MM.1S (cell line): ENCODE results near the gene PSENEN.

Source experiments
- DNase-seq: peaks from one replicate; pipeline ENCODE4 v3.0.0-alpha.2; 2015
- H2AFZ ChIP-seq: fragments of 300-600 bp; sonication (generic); 2 replicates; pipeline ENCODE4 v1.6.0; 2016; ENCODE audit warnings: antibody characterized with exemption, low read length
- H3F3A ChIP-seq: fragments of 300-600 bp; sonication (generic); 2 replicates; pipeline ENCODE4 v1.6.1; 2016; ENCODE audit warnings: mild to moderate bottlenecking, antibody characterized with exemption, low read length, moderate library complexity, mixed read lengths; ENCODE audit not compliant: insufficient read depth
- H3K27ac ChIP-seq: fragments of 300-600 bp; sonication (generic); 2 replicates; pipeline ENCODE4 v1.5.1; 2016; ENCODE audit warnings: mild to moderate bottlenecking, low read length
- H3K27me3 ChIP-seq: fragments of 300-600 bp; sonication (generic); replicated peaks from 2 replicates; pipeline ENCODE4 v1.6.0; 2016; ENCODE audit warnings: low read length; ENCODE audit not compliant: insufficient read depth
- H3K36me3 ChIP-seq: fragments of 300-600 bp; sonication (generic); replicated peaks from 2 replicates; pipeline ENCODE4 v1.6.1; 2016; ENCODE audit warnings: mild to moderate bottlenecking, low read length, mixed read lengths; ENCODE audit not compliant: insufficient read depth
- H3K4me1 ChIP-seq: fragments of 300-600 bp; sonication (generic); 2 replicates; pipeline ENCODE4 v1.6.1; 2016; ENCODE audit warnings: low read length, mixed read lengths
- H3K4me2 ChIP-seq: fragments of 300-600 bp; sonication (generic); 2 replicates; pipeline ENCODE4 v1.6.0; 2016; ENCODE audit warnings: low read depth, low read length
- H3K4me3 ChIP-seq: fragments of 300-600 bp; sonication (generic); 2 replicates; pipeline ENCODE4 v1.5.1; 2016; ENCODE audit warnings: low read length, mixed read lengths
- H3K79me2 ChIP-seq: fragments of 300-600 bp; sonication (generic); 2 replicates; pipeline ENCODE4 v1.6.1; 2016; ENCODE audit warnings: mixed run types, low read length, mixed read lengths
- H3K9ac ChIP-seq: fragments of 300-600 bp; sonication (generic); 2 replicates; pipeline ENCODE4 v1.6.1; 2016; ENCODE audit warnings: low read length, mixed read lengths
- H3K9me2 ChIP-seq: fragments of 300-600 bp; sonication (generic); replicated peaks from 2 replicates; pipeline ENCODE4 v1.6.1; 2016; ENCODE audit warnings: mild to moderate bottlenecking, low read length, mixed read lengths; ENCODE audit not compliant: insufficient read depth
- H3K9me3 ChIP-seq: fragments of 300-600 bp; sonication (generic); replicated peaks from 2 replicates; pipeline ENCODE4 v1.6.1; 2016; ENCODE audit warnings: mild to moderate bottlenecking, low read length, mixed read lengths; ENCODE audit not compliant: insufficient read depth
- H4K20me1 ChIP-seq: fragments of 300-600 bp; sonication (generic); 2 replicates; pipeline ENCODE4 v1.6.1; 2016; ENCODE audit warnings: mild to moderate bottlenecking, low read length, moderate library complexity, mixed read lengths; ENCODE audit not compliant: insufficient read depth
- EZH2 ChIP-seq: fragments of 300-600 bp; sonication (generic); optimal IDR thresholded peaks from 2 replicates; pipeline ENCODE3; 2017; ENCODE audit warnings: low read depth, mild to moderate bottlenecking, antibody characterized with exemption, low read length, mixed read lengths
- EZH2phosphoT487 ChIP-seq: fragments of 300-600 bp; sonication (generic); IDR thresholded peaks from 2 replicates; pipeline ENCODE4 v1.6.1; 2018; ENCODE audit warnings: antibody characterized with exemption, low read length
- TF ChIP-seq, protein P1 (sequence below): fragments of 300-600 bp; sonication (generic); IDR thresholded peaks from 2 replicates; pipeline ENCODE4 v1.5.1; 2016; ENCODE audit warnings: antibody characterized with exemption, low read length, mixed read lengths

Gene PSENEN

DNA sequence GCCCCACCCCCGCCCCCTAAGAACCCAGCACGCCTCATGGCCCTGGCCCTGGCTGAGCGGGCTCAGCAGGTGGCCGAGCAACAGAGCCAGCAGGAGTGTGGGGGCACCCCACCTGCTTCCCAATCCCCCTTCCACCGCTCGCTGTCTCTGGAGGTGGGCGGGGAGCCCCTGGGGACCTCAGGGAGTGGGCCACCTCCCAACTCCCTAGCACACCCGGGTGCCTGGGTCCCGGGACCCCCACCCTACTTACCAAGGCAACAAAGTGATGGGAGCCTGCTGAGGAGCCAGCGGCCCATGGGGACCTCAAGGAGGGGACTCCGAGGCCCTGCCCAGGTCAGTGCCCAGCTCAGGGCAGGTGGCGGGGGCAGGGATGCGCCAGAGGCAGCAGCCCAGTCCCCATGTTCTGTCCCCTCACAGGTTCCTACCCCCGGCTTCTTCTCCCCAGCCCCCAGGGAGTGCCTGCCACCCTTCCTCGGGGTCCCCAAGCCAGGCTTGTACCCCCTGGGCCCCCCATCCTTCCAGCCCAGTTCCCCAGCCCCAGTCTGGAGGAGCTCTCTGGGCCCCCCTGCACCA, 41.9 kb downstream of the PSENEN start:
- H3K4me1 ChIP-seq, result no peaks in the 10 kb centered on the region
- H3K79me2 ChIP-seq, result no peaks in the 10 kb centered on the region
- no peaks in the 10 kb centered on the region for H4K20me1 ChIP-seq
- H3K9me3 ChIP-seq, result no peaks in the 10 kb centered on the region
- H3K27ac ChIP-seq, result no peak overlapping the region
- H3K9ac ChIP-seq, result no peak overlapping the region
- H3K9me2 ChIP-seq, result no peaks in the 10 kb centered on the region
- no peaks in the 10 kb centered on the region for H3K36me3 ChIP-seq
- H3K4me3 ChIP-seq, result no peak overlapping the region
- H3F3A ChIP-seq, result no peaks in the 10 kb centered on the region
- H3K27me3 ChIP-seq, result peaks cover 5% of the 10 kb centered on the region
- no peak for DNase-seq
- no peak overlapping the region for H3K4me2 ChIP-seq
- no peak overlapping the region for H2AFZ ChIP-seq
- TF ChIP-seq, protein P1, sequence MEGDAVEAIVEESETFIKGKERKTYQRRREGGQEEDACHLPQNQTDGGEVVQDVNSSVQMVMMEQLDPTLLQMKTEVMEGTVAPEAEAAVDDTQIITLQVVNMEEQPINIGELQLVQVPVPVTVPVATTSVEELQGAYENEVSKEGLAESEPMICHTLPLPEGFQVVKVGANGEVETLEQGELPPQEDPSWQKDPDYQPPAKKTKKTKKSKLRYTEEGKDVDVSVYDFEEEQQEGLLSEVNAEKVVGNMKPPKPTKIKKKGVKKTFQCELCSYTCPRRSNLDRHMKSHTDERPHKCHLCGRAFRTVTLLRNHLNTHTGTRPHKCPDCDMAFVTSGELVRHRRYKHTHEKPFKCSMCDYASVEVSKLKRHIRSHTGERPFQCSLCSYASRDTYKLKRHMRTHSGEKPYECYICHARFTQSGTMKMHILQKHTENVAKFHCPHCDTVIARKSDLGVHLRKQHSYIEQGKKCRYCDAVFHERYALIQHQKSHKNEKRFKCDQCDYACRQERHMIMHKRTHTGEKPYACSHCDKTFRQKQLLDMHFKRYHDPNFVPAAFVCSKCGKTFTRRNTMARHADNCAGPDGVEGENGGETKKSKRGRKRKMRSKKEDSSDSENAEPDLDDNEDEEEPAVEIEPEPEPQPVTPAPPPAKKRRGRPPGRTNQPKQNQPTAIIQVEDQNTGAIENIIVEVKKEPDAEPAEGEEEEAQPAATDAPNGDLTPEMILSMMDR, result no peak
- TF ChIP-seq EZH2 (no peak), EZH2phosphoT487 (no peak)

DNA sequence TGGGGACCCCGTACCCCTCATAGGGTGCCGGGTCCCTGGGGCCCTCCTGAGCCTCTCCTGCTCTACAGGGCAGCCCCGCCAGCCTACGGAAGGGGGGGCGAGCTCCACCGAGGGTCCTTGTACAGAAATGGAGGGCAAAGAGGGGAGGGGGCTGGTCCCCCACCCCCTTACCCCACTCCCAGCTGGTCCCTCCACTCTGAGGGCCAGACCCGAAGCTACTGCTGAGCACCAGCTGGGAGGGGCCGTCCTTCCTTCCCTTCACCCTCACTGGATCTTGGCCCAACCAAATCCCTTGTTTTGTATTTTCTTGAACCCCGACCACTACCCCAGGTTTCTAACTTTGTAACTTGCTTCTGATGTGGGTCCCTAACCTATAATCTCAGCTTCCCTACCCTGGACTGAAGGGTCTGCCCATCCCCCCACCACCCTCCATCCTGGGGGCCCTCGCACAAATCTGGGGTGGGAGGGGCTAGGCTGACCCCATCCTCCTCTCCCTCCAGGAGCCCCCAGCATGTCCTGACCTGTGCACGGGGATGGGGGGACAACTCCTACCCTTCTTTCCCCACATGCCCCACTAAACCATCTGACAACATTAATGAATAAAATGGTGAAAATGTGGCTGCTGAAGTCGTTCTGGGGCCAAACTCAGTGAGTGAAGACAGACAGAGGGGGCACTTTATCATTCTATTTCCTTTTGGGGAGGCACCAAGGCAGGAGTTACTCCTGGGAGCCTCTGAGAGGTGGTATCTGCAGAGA, 42.9 kb downstream of the PSENEN start:
- Histone ChIP-seq H3K9ac (no peak overlapping the region), H3K4me2 (no peak overlapping the region), H3K9me3 (no peaks in the 10 kb centered on the region), H3K79me2 (no peaks in the 10 kb centered on the region), H3K27ac (no peak overlapping the region), H3K4me3 (no peak overlapping the region), H3K27me3 (peaks cover 15% of the 10 kb centered on the region), H3K36me3 (no peaks in the 10 kb centered on the region), H3K9me2 (no peaks in the 10 kb centered on the region), H2AFZ (no peak overlapping the region), H3F3A (no peaks in the 10 kb centered on the region), H4K20me1 (no peaks in the 10 kb centered on the region), H3K4me1 (no peaks in the 10 kb centered on the region)
- DNase-seq, result no peak
- no peak for TF ChIP-seq EZH2
- TF ChIP-seq, protein P1, result no peak

DNA sequence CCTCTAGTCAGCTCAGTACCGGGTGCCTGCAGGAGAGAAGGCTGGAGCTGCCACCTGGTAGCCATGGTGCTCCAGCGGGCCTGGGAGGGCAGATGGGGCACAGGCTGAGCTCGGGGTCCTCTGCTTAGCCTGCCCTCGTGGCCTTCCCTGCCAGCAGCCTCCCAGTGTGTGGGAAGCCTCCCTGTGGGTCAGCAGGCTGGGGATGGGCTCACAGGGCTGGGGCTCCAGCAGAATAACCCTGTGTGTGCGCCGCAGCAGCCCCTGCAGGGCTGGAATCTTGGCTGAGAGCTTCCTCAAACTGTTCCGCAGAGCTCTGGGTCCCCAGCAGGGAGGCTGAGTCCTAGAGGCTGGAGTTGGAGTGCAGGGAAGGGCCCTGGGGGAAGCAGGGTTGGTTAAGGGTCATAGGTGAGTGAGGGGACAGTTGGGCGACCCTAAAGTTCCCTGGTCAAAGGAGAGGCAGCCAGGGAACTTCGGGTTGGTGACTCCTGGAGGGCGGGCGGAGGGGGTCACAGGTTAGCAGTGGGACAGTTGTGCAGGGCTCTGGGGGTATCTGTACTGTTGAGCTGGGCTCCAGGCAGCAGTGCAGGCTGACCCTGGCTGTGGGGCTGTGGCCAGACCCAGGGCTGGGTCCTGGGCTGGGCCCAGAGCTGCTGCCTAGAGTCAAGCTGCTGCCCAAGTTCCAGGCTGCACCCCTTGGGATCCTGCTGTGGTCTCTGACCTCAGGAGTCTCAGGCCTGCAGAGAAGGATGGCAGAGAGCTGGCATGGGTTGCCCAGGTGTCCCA, 43.9 kb downstream of the PSENEN start:
- no peak for DNase-seq
- Histone ChIP-seq H3K9me2 (no peaks in the 10 kb centered on the region), H4K20me1 (no peaks in the 10 kb centered on the region), H3K9me3 (no peaks in the 10 kb centered on the region), H3F3A (no peaks in the 10 kb centered on the region), H3K79me2 (no peaks in the 10 kb centered on the region), H3K36me3 (no peaks in the 10 kb centered on the region), H3K4me1 (no peaks in the 10 kb centered on the region), H3K27ac (no peak overlapping the region), H2AFZ (no peak overlapping the region), H3K27me3 (peaks cover 20% of the 10 kb centered on the region), H3K9ac (no peak overlapping the region), H3K4me2 (no peak overlapping the region), H3K4me3 (no peak overlapping the region)
- TF ChIP-seq, protein P1, result no peak
- TF ChIP-seq EZH2phosphoT487 (no peak), EZH2 (no peak)
